Kidney (tissue), 14 donors: ENCODE results near the gene CCL3. TPM values are rescaled to one million over a fixed set of nuclear protein-coding genes. Genes with fewer than 3 reads are reported as not detected.
"Not testable (repeated sequence)": the region's sequence is repeated elsewhere in the genome, so short reads cannot be mapped to it uniquely, and the experiment has no call there.

ENCODE experiments used
- DNase-seq, 5 donors: peaks; one replicate each; pipeline ENCODE4 v3.0.0-alpha.2; 2013 to 2020
- FAIRE-seq: peaks from 2 replicates; lab custom pipeline; 2012; peaks lifted over from hg19 to GRCh38; lab: Jason Lieb, UNC
- H3K27ac ChIP-seq, 2 donors: one replicate each; pipeline ENCODE4 v1.7.0; 2013; ENCODE audit warnings: low read depth in 2 of 2, low read length in 2 of 2, inconsistent platforms in 1 of 2
- H3K27me3 ChIP-seq: one replicate; pipeline ENCODE4 v1.7.1; 2013; ENCODE audit warnings: low read length, inconsistent platforms; ENCODE audit not compliant: control insufficient read depth, insufficient read depth
- H3K36me3 ChIP-seq, 3 donors: one replicate each; pipeline versions ENCODE4 v1.7.0 to v1.7.1; 2013; ENCODE audit warnings: low read length in 3 of 3, control low read depth in 1 of 3, inconsistent platforms in 1 of 3; ENCODE audit not compliant: insufficient read depth in 3 of 3, control insufficient read depth in 2 of 3
- H3K4me1 ChIP-seq, 3 donors: one replicate each; pipeline versions ENCODE4 v1.7.0 to v1.7.1; 2013; ENCODE audit warnings: low read length in 3 of 3, inconsistent platforms in 1 of 3, low read depth in 1 of 3; ENCODE audit not compliant: control insufficient read depth in 2 of 3, insufficient read depth in 2 of 3
- H3K4me3 ChIP-seq, 3 donors: one replicate each; pipeline versions ENCODE4 v1.7.0 to v1.8.1; 2013; ENCODE audit warnings: low read length in 3 of 3, control low read depth in 1 of 3, inconsistent platforms in 1 of 3
- H3K9ac ChIP-seq, 3 donors: one replicate each; pipeline versions ENCODE4 v1.7.0 to v1.7.1; 2013; ENCODE audit warnings: low read length in 3 of 3, control low read depth in 1 of 3, inconsistent platforms in 1 of 3
- H3K9me3 ChIP-seq, 3 donors: one replicate each; pipeline versions ENCODE4 v1.7.0 to v1.7.1; 2013; ENCODE audit warnings: low read length in 3 of 3, control low read depth in 1 of 3, inconsistent platforms in 1 of 3; ENCODE audit not compliant: control insufficient read depth in 2 of 3, insufficient read depth in 1 of 3
- intact Hi-C: fragments of 100-400 bp; cut with DNase I; formaldehyde crosslinking; loops from one replicate; pipeline ENCODE4 v1.11.1; 2022
- polyA plus RNA-seq: library from polyadenylated mRNA; stranded (reverse); fragments of 350-450 nt; fragmentation: Illumina TruSeq; extraction: RNeasy Lipid Tissue Mini Kit (QIAGEN cat#74804); gene quantifications from one replicate; pipeline ENCODE4 v1.2.3, GENCODE V29; 2014; ENCODE audit warnings: low read depth, low replicate concordance; ENCODE audit not compliant: insufficient read depth
- total RNA-seq: library from RNA; stranded (reverse); fragmentation: NEBNext Ultra II Directional; extraction: Animal tissue kit (Norgen Biotek cat#: 25700); gene quantifications from one replicate; pipeline ENCODE4 v1.2.1, GENCODE V29; 2021
- TF ChIP-seq, protein P1 (sequence below): IDR thresholded peaks from 3 replicates; pipeline ENCODE4 v1.5.1; 2012; ENCODE audit warnings: mild to moderate bottlenecking, moderate library complexity, borderline replicate concordance; ENCODE audit not compliant: insufficient read depth; ENCODE audit errors: extremely low read depth
- donor health status: control.
- donor health status: control.
- donor health status: control.
- donor health status: control.
- donor health status: control.
- donor health status: DM: yes; HTN: yes; CAD: no.
- donor health status: Normal renal cell carcinoma (clear cell type).

Gene CCL3
- total and polyA plus RNA-seq, 2 donors from 2014 or later: 4.2 to 6.6 TPM

DNA sequence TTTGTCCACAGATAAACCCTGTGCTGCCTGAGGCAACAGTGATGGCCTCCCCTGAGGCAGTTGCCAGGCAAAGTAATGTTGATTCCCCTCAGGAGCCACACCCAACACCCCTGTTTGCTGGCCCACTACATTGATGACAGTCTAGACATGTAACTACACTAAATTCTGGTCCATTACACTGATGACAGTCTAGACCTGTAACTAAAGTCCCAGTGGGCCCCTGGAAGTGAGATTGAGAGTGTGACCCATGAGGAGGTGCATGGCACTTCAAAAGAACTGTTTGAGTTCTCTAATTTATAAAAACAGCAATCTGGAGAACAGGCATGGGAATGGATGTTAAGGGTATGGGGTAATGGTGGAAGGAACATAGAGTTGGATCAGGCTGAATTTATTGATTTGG, 22.6 kb upstream of the CCL3 start:
- TF ChIP-seq, protein P1, sequence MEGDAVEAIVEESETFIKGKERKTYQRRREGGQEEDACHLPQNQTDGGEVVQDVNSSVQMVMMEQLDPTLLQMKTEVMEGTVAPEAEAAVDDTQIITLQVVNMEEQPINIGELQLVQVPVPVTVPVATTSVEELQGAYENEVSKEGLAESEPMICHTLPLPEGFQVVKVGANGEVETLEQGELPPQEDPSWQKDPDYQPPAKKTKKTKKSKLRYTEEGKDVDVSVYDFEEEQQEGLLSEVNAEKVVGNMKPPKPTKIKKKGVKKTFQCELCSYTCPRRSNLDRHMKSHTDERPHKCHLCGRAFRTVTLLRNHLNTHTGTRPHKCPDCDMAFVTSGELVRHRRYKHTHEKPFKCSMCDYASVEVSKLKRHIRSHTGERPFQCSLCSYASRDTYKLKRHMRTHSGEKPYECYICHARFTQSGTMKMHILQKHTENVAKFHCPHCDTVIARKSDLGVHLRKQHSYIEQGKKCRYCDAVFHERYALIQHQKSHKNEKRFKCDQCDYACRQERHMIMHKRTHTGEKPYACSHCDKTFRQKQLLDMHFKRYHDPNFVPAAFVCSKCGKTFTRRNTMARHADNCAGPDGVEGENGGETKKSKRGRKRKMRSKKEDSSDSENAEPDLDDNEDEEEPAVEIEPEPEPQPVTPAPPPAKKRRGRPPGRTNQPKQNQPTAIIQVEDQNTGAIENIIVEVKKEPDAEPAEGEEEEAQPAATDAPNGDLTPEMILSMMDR: no peak
- Histone ChIP-seq H3K4me3 (no peak overlapping the region), H3K36me3 (no peaks in the 10 kb centered on the region), H3K4me1 (no peaks in the 10 kb centered on the region), H3K9me3 (no peaks in the 10 kb centered on the region), H3K27ac (no peak overlapping the region), H3K9ac (no peak overlapping the region), H3K27me3 (no peaks in the 10 kb centered on the region)
- no peak for DNase-seq
- no peak for FAIRE-seq
- intact Hi-C loops: no loop called here

DNA sequence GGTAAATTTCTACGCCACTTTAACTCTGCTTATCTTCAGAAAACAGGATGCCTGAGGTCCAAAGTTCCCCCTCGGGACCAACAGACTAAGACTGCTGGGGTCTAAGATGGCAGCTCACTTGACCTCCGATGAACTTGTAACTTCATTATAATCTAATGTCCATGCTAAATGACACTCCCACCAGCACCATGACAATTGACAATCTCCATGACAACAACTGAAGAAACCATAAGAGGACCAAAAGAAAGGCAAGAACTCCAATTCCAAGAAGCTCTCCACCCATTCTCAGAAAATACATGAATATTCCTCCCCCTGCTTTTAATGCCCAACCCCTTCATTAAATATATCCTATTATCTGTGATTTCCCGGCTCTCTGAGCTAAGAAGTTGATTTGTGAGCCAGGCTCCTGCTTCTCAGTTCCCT, 21.1 kb upstream of the CCL3 start:
- no peaks in the 10 kb centered on the region for H3K27me3 ChIP-seq
- H3K27ac ChIP-seq: no peak overlapping the region
- no peak overlapping the region for H3K9ac ChIP-seq
- DNase-seq: no peak
- no peaks in the 10 kb centered on the region for H3K9me3 ChIP-seq
- intact Hi-C loops: no loop called here
- no peak for FAIRE-seq
- H3K4me3 ChIP-seq: no peak overlapping the region
- H3K36me3 ChIP-seq: no peaks in the 10 kb centered on the region
- TF ChIP-seq, protein P1: no peak
- no peaks in the 10 kb centered on the region for H3K4me1 ChIP-seq

DNA sequence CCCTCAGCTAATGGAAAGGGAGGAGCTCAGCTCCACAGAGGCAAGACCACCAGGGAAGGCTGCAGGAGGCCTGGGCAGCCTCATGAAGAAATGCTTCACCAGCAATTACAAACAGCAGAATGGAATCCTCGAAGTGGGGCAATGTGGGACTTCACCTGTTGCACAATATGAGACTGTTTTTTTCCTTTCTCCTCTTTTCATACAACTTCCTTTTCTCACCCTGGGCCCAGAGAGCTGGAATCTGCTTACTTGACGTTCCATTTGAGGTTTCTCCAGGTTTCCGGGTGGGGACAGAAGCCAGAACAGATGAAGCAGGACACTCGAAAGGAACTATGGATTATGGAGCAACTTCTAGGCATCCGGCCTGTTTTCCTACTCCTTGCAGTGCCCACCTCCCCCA, 18.3 kb upstream of the CCL3 start:
- FAIRE-seq, intact Hi-C loops, H3K9ac ChIP-seq, H3K9me3 ChIP-seq, H3K4me3 ChIP-seq, H3K27me3 ChIP-seq, H3K4me1 ChIP-seq, H3K27ac ChIP-seq, DNase-seq, H3K36me3 ChIP-seq: not testable (repeated sequence)

DNA sequence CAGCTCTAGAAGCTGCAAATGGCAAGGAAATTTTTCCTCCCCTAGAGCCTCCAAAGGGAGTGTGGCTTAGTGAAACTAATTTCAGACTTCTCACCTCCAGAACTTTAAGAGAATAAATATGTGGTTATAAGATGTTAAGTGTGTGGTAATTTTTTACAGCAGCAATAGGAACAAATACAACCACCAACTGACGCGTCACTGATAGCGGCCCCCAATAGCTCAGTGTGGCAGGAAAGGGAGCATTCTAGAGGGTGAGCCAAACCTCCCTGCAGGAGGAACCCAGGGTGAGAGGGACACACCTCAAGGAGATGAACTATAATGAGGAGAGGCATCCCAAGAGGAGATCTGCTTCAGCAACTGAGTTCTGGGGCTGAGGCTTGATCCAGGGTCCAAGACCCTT, 17.7 kb upstream of the CCL3 start:
- H3K9ac ChIP-seq: no peak overlapping the region
- H3K9me3 ChIP-seq: no peaks in the 10 kb centered on the region
- H3K27me3 ChIP-seq: no peaks in the 10 kb centered on the region
- DNase-seq (no peak), FAIRE-seq (no peak)
- no peak overlapping the region for H3K27ac ChIP-seq
- no peak overlapping the region for H3K4me3 ChIP-seq
- TF ChIP-seq, protein P1: no peak
- intact Hi-C loops: no loop called here
- no peaks in the 10 kb centered on the region for H3K4me1 ChIP-seq
- no peaks in the 10 kb centered on the region for H3K36me3 ChIP-seq
